Cerebellar nuclear complex (tissue), 1 donor: ENCODE data around the gene NOP9.

Experiments
- DNase-seq, 2 experiments: peaks; one replicate each; lab custom pipeline; 2025; lab: John Stamatoyannopoulos, UW

Gene NOP9

DNA sequence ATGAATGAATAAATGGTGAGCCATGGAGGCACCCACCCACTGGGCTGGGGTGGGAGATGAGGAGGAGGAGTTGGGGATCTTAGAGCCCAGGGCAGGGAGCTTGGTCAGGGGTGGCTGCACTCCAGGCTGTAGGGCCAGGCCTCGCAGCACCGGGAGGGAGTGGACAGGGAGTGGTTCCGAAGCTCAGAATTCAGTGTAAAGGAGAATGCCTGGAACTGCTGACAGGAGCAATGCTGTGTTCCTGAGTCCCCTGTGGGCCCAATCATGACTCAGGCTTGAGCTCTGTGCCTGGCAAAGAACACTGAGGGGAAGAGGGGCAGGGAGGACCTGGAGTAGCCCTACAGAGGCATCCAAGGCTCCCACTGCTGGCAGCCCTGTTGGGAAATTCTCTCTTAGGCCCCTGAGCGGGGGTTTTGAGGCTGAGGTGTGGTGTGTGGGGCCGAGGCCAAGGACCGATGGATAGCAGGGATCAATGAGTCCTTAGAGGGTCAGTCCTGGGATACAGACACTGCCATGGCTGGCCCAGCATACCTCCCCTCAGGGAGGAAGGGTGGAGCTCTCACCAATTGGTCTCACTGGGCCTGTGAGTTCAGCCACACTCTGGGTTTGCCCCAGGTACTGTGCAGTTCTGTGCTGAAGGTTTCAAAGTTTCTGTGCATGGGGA is 18.7 kb upstream of the NOP9 start:
- DNase-seq = no peak

- no peak for DNase-seq
Measured at GRCh38 chr14:24281636-24282035, 18.0 kb upstream of the NOP9 start.

GRCh38 chr14:24282736-24283135 is 16.9 kb upstream of the NOP9 start:
- DNase-seq = no peak

- no peak for DNase-seq
Measured at GRCh38 chr14:24283796-24284460, 15.7 kb upstream of the NOP9 start.

- no peak for DNase-seq
Measured at GRCh38 chr14:24284501-24285035, 15.1 kb upstream of the NOP9 start.

DNA sequence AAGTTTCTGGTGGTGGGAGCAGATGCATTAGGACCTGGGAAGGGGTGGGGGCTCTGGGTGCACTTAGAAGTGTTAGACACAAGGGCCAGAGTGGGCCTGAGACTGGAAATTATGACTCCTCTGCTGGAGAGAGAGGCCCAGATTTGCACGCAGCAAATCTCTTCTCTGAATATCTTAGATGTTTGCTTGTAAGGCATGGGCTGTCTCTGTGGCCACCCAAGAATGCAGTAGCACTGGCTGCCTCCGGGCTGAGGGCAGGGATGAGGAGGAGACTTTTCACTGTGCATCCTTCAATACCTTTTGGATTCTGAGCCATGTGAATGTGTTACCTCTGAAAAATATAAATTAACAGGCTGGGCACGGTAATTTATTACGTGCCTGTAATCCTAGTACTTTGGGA is 14.3 kb upstream of the NOP9 start:
- no peak for DNase-seq

DNA sequence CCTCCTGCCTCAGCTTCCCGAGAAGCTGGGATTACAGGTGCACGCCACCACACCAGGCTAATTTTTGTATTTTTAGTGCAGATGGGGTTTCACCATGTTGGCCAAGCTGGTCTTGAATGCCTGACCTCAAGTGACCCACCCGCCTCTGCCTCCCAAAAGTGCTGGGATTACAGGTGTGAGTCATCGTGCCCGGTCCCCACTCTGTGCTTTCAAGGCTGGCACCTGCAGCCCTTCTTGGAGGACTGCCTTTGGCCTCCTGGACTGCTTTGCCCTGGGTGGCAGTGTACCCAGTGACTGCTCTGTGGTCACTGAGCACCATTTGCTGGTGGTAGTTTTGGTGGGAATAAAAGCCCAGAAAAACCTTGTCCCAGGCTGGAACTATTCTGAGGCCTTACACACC is 12.7 kb upstream of the NOP9 start:
- DNase-seq = no peak

DNA sequence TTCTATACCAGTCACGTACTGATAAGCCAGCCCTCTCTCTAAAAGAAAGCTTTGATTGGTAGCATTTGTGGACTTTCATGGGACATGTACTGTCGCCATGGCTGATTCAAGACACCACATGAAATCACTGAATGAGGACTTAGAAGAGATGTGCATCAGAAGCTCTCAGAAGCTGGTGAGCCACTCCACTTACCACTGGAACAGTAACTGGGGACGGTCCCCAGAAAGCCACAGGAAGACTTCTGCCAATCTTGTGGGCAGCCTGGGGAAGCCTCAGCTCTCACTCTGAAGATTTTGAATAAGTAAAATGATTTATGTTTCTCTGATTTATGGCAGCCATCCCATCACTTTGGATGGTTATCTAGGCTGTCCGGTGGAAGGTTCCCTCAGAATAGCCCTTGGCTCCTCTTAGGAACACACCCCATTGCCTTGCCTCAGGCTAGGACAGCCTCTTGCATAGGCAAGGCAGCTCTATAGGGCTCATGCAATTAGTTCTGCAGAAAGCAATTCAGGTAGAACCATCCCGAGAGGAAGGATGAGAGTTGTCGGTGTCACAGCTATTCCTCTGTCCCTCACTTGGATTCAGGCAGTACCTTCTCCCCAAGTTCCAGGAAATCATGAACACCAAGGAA is 9.9 kb upstream of the NOP9 start:
- DNase-seq = no peak

GRCh38 chr14:24290746-24291145 is 8.9 kb upstream of the NOP9 start:
- DNase-seq = no peak

DNA sequence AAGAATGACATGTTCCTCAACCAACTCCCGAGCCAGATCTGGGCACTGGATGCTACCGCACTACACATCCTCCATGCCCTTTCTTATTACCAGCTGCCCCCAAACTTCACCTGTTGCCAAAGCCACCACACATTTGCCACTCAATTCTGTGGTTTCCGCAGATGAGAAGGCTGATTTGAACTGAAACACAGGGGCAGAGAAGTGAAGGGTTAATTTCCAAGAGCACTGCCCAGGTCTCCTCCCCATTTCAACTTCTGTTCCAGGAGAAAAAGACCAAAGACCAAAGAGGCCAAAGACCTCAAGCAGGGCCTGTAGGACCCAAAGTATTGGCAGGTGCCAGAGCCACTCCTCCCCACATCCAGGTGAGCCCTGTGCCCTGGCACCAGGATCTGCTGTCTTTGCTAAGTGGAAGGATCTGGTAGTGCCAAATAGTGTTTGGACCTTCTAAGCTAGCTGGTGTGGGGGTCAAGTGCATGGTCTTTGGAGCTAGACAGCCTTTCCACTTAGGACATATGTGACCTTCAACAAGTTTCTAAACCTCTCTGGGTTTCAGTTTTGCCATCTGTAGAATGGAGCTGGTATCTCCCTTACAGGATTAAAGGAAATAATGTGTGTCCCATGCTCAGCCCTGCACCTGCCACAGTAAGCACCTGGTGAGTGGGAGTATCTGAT is 8.1 kb upstream of the NOP9 start:
- DNase-seq = no peak

GRCh38 chr14:24292118-24292807 is 7.4 kb upstream of the NOP9 start:
- DNase-seq = no peak

- DNase-seq = no peak
Measured at GRCh38 chr14:24293525-24293924, 6.1 kb upstream of the NOP9 start.

DNA sequence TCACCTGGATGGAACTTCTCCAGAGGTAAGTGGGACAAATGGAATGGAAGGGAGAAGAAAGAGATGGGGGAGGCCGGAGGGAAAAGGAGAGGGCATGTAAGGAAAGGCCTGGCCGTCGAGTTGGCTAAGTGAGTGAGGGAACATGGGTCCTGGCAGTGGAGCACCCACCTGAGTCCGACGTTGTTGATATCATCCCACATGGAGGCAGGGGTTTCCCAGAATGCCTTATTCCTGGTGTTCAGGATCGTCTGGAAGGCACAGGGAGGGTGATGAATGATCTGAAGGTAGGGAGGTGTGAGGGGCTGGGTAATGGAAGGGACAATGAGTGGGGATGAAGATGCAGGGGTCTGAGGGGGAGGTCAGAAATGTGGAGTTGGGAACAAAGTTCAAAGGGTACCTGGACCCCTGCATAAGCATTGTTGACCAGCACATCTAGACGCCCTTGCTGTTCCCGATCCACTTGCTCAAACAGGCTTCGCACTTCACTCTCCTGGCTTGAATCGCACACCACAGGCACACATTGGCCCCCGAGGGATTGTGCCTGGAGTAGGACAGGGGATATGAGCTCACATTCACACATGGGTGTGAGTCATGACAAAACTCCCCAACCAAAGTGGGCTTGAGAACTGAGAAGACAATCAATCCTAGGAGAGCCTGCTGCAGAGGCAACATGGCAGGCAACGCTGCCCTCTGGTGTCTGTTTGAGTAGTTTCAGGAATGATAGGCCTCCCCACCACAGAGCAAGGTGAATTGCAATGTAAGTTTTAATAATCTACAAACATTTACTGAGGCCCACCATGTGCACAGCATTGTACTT is 3.1 kb upstream of the NOP9 start:
- DNase-seq = no peak

DNA sequence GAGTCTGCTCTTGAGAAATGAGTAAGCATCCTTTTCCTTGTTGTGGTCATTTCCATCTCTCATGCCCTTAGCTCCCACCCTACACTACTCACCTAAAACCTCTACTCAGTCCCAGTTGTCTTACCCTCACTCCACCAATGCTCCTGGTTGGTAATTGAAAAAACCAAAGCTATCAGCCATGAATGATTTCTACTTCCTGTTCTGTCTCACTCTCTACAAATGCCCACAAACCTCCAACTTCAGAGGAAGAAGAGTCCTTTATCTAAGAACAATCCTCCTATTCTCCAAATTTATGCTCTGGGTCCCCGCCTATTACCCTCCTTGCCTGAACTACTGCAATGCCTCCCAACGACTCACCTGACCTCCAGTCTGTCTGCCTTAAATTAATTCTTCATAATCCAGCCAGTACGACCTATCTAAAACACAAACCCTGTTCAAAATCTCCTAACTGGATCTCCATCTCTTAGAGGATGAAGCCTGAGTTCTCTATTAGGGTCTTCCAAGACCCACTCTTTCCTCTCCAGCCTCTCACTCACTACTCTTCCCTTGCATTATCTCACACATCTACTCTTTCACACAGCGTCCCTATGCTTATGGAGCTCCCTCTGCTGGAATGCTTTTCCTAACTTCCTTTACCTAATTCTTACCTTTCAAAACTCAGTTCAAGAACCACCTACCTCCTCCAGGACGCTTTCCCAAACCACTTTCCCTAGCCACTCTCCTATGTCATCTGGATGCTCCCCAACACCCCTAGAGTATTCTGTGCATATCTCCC is 2.3 kb upstream of the NOP9 start:
- no peak for DNase-seq

DNA sequence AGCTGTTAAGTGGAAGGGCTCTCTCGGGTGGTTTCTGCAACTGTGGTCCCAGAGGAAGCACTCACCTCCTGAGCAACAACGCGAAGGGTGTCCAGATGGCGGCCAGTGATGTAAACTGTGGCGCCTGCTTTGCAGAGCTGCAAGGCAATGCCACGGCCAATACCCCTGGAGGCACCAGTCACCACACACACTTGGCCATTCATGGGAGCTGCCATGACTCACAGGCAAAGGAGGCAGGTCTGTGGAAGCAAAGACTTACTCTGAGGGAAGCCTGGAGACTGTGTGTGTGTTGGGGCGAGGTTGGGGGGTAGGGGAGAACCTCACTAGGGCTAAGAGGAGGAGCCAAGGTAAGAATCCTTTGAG is 777 bp upstream of the NOP9 start:
- no peak for DNase-seq

DNA sequence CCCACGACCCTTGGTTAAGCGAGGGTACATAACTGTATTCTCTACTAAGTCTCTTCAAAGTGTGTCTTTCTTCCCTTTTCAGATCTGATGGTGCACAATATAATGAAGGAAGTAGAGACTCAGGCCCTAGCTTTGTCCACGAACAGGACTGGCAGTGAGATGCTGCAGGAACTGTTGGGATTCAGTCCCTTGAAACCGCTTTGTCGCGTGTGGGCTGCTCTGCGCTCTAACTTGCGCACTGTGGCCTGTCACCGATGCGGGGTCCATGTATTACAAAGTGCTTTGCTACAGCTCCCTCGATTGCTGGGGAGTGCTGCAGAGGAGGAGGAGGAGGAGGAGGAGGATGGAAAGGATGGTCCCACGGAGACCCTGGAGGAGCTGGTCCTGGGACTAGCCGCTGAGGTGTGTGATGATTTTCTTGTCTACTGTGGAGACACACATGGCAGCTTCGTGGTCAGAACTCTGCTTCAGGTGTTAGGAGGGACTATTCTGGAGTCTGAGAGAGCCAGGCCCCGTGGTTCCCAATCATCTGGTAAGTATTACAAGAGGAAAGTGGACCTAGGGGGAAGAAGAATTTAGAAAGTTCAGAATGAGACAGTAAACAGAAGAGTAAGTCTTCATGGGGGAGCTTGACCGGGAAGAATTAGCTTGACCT is 803 bp downstream of the NOP9 start:
- no peak for DNase-seq

- DNase-seq = no peak
Measured at GRCh38 chr14:24304019-24304387, 4.4 kb downstream of the NOP9 start.

DNA sequence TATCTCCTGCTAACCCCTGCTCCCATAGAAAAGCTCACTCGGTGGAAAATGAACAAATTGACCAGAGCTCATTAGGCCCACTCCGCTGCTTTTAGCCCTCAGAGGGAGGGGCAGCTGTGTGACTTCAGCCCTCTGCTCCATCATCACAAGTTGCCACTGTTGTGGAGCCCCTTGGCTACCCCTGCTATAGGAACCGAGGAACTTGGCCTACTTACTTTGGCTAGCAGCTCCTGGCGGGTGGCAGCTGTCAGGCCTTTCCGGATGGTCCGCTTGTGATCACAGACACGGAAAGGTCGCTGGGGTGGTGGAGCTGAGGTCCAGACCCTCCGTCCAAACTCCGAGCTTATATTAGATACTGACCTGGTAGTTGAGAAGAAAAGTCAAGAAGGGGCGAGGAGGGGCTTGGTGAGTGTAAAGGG is 7.5 kb downstream of the NOP9 start:
- DNase-seq = no peak

DNA sequence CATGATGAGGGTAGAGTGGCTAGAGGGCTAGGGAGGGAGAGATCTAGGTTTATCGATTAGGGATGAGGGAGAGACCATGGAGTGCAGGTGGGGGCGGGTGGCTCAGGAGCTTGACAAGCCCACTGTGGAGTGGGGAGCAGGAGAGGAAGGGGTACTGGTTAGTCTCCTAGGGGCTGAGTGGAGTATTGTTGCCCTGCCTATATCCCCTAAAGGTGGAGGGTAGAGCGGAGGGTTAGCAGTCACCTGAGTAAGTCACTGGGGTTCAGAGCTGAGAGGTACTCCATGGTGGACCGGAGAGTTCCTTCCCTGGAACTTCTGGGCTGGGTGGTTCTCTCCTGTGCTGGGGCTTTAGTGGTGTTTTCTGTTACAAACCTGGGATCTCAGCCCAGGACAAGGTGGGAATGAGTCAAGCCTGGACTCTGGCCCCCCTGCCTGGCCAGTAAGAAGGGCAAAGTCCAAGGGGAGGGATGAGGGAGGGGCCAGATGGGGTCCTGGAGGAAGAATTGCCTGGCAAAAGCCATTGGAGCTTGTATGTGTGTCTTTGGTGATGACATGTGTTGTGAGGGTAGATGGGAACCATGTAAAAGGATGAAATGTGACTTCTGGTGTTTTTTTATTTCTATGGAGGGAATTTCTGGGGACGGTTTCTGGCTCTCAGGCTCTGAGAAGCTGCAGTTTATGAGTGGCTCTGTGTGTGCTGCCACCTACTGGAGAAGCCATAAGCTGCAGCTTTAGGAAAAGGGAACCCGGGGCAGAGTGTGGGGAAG is 8.1 kb downstream of the NOP9 start, which contains the start of gene CIDEB:
Gene CIDEB (minus strand): TSS at position 403 of the 767 bp plus-strand sequence. CDS start 119 bp downstream, at position 284.
- peak; percentile 3 to 8 for DNase-seq
